GM12878 (cell line): ENCODE measurements around the gene CLC. TPM values are rescaled to one million over a fixed set of nuclear protein-coding genes. Genes with fewer than 3 reads are reported as not detected.

Source experiments
- ATAC-seq: fragments of 200-7000 bp; cut with Tn5 transposase; 3 replicates; pipeline ENCODE4 v1.9.1; 2020; ENCODE audit warnings: mild to moderate bottlenecking, moderate library complexity
- BruUV-seq: library from RNA; stranded (reverse); fragments of 400-500 nt; replicated peaks from 2 replicates; lab custom pipeline; 2021; lab: Mats Ljungman, UMichigan
- CTCF ChIA-PET: fragments of 300-600 bp; sonication (Branson Sonifier 250); formaldehyde crosslinking; extraction: SDS; loops from one replicate; lab custom pipeline; 2021; ENCODE audit warnings: inconsistent platforms; lab: Yijun Ruan, JAX
- POLR2A ChIA-PET: fragments of 350-600 bp; formaldehyde crosslinking; extraction: SDS; loops from one replicate; lab custom pipeline; 2021; ENCODE audit warnings: inconsistent platforms; lab: Charles Lee
- RAD21 ChIA-PET: fragments of 300-600 bp; sonication (Branson Sonifier 250); formaldehyde crosslinking; loops from one replicate; lab custom pipeline; 2023; ENCODE audit warnings: antibody characterized with exemption; ENCODE audit not compliant: unreplicated experiment; lab: Charles Lee
- SMC1A ChIA-PET: fragments of 300-600 bp; sonication (Branson Sonifier 250); formaldehyde crosslinking; loops from one replicate; lab custom pipeline; 2023; ENCODE audit not compliant: unreplicated experiment, uncharacterized antibody; lab: Charles Lee
- DNase-seq: peaks from one replicate; pipeline ENCODE4 v3.0.0-alpha.2; 2011; ENCODE audit warnings: low read depth, low spot score
- FAIRE-seq: peaks from 3 replicates; lab custom pipeline; 2011; peaks lifted over from hg19 to GRCh38; lab: Jason Lieb, UNC
- H2AFZ ChIP-seq: 2 replicates; pipeline ENCODE4 v1.6.0; 2011; ENCODE audit warnings: low read depth, low read length, control low read depth; ENCODE audit not compliant: control insufficient read depth
- H3K27ac ChIP-seq: 2 replicates; pipeline ENCODE4 v1.5.1; 2011; ENCODE audit warnings: control low read depth; ENCODE audit not compliant: control insufficient read depth, insufficient read depth
- H3K27me3 ChIP-seq, 2 experiments: replicated peaks in 1 of 2; 2 replicates each; pipeline versions ENCODE4 v1.6.0 to v1.6.1; 2011; ENCODE audit warnings: low read length in 1 of 2; ENCODE audit not compliant: control insufficient read depth in 2 of 2, insufficient read depth in 2 of 2
- H3K36me3 ChIP-seq, 2 experiments: 2 replicates each; pipeline ENCODE4 v1.5.1; 2011; ENCODE audit warnings: low read length in 1 of 2; ENCODE audit not compliant: control insufficient read depth in 2 of 2, insufficient read depth in 2 of 2
- H3K4me1 ChIP-seq: 2 replicates; pipeline ENCODE4 v1.6.1; 2011; ENCODE audit warnings: mild to moderate bottlenecking, low read length, moderate library complexity, mixed read lengths; ENCODE audit not compliant: control insufficient read depth, insufficient read depth
- H3K4me2 ChIP-seq: 2 replicates; pipeline ENCODE4 v1.6.0; 2011; ENCODE audit warnings: control low read depth; ENCODE audit not compliant: control insufficient read depth, insufficient read depth
- H3K4me3 ChIP-seq: fragments of 200-600 bp; sonication (generic); 2 replicates; pipeline ENCODE4 v1.5.1; 2016
- H3K79me2 ChIP-seq: 2 replicates; pipeline ENCODE4 v1.6.0; 2011; ENCODE audit warnings: low read length; ENCODE audit not compliant: control insufficient read depth, insufficient read depth
- H3K9ac ChIP-seq: 2 replicates; pipeline ENCODE4 v1.8.0; 2011; ENCODE audit warnings: low read length, control low read depth, mixed read lengths; ENCODE audit not compliant: control insufficient read depth, insufficient read depth
- H3K9me3 ChIP-seq: replicated peaks from 3 replicates; pipeline ENCODE4 v1.5.1; 2011; ENCODE audit warnings: mild to moderate bottlenecking, low read length; ENCODE audit not compliant: control insufficient read depth, insufficient read depth
- H4K20me1 ChIP-seq: 2 replicates; pipeline ENCODE4 v1.6.0; 2011; ENCODE audit not compliant: control insufficient read depth, insufficient read depth
- GATAD2B ChIP-seq: fragments of 450-650 bp; conservative IDR thresholded peaks from 2 replicates; pipeline ENCODE4 v1.6.1; 2017; ENCODE audit warnings: low read depth, mild to moderate bottlenecking, moderate library complexity
- HCFC1 ChIP-seq: fragments of 150-350 bp; IDR thresholded peaks from 2 replicates; pipeline ENCODE4 v1.6.1; 2014; ENCODE audit warnings: low read length
- HDAC2 ChIP-seq: fragments of 200-600 bp; sonication (generic); IDR thresholded peaks from 2 replicates; pipeline ENCODE4 v1.6.1; 2017
- HDAC6 ChIP-seq: fragments of 200-600 bp; sonication (generic); IDR thresholded peaks from one replicate; pipeline ENCODE4 v1.8.0; 2017; ENCODE audit warnings: antibody characterized with exemption; ENCODE audit not compliant: unreplicated experiment
- MEF2B ChIP-seq: fragments of 450-650 bp; IDR thresholded peaks from 2 replicates; pipeline ENCODE4 v1.6.1; 2018; ENCODE audit warnings: mild to moderate bottlenecking, moderate library complexity; ENCODE audit not compliant: partially characterized antibody, poor library complexity, severe bottlenecking
- MXI1 ChIP-seq: fragments of 150-350 bp; IDR thresholded peaks from 2 replicates; pipeline ENCODE4 v1.6.1; 2011; ENCODE audit warnings: low read depth, mild to moderate bottlenecking, inconsistent platforms, low read length, improper control_type of control experiment
- NFIC ChIP-seq: IDR thresholded peaks from 2 replicates; pipeline ENCODE4 v1.6.1; 2012; ENCODE audit warnings: low read depth, mild to moderate bottlenecking, inconsistent platforms, low read length, moderate library complexity
- NR2C2 ChIP-seq: IDR thresholded peaks from 2 replicates; pipeline ENCODE4 v1.6.1; 2011; ENCODE audit warnings: borderline replicate concordance, low read depth; ENCODE audit not compliant: control insufficient read depth, insufficient read length
- RELA ChIP-seq: fragments of 450-650 bp; IDR thresholded peaks from 2 replicates; pipeline ENCODE4 v1.8.0; 2014; ENCODE audit warnings: borderline replicate concordance; ENCODE audit not compliant: partially characterized antibody
- SPI1 ChIP-seq: IDR thresholded peaks from 2 replicates; pipeline ENCODE4 v1.6.1; 2011; ENCODE audit warnings: low read depth, mild to moderate bottlenecking, low read length, moderate library complexity, borderline replicate concordance; ENCODE audit not compliant: insufficient read depth
- WGBS: methylation state at CpG from one replicate; pipeline ENCODE4 v1.1.6; 2016; ENCODE audit warnings: low lambda C conversion rate; ENCODE audit not compliant: insufficient replicate concordance, insufficient coverage; ENCODE audit errors: missing lambda C conversion rate; 5-methylcytosine and 5-hydroxymethylcytosine counted together
- in situ Hi-C: fragments of 300-500 bp; cut with MboI; formaldehyde crosslinking; loops from 9 replicates; pipeline ENCODE4 v1.14.3; 2018; ENCODE audit warnings: mixed read lengths
- intact Hi-C: fragments of 100-400 bp; cut with micrococcal nuclease; formaldehyde crosslinking; loops from one replicate; pipeline ENCODE4 v1.14.2; 2022; ENCODE audit not compliant: unreplicated experiment
- polyA plus RNA-seq, 11 experiments: library from polyadenylated mRNA; depleted of rRNA in 4 of 11; unstranded in 6 of 11; stranded (reverse) in 5 of 11; fragments of >200 nt; fragmentation: Nextera tagmentation in 4 of 11; fragmentation: Illumina TruSeq in 1 of 11; extraction: Ambion mirVana in 4 of 11; extraction: Trizol in 1 of 11; gene quantifications; 1 replicate in 1 of 11; 2 replicates in 10 of 11; pipeline versions ENCODE4 v1.2.1 to v1.2.3, GENCODE V29; 2011 to 2016; ENCODE audit warnings: inconsistent platforms in 2 of 11, missing spikeins in 2 of 11, low read depth in 1 of 11
- total RNA-seq, 4 experiments: library from RNA; depleted of rRNA in 3 of 4; stranded (reverse); fragments of >200 nt in 3 of 4; fragmentation: Illumina TruSeq in 1 of 4; extraction: Trizol in 1 of 4; gene quantifications; 2 replicates each; pipeline versions ENCODE4 v1.2.1 to v1.2.3, GENCODE V29; 2013 to 2021
- TF ChIP-seq, protein P1 (sequence below): fragments of 450-650 bp; IDR thresholded peaks from 2 replicates; pipeline ENCODE4 v1.6.1; 2017; ENCODE audit warnings: borderline replicate concordance
- TF ChIP-seq, protein P2 (sequence below): fragments of 450-650 bp; IDR thresholded peaks from 2 replicates; pipeline ENCODE4 v1.6.1; 2016; ENCODE audit warnings: mild to moderate bottlenecking

CLC gene
- total and polyA plus RNA-seq, 10 of the 15 experiments (the other 5 are each of a cell fraction or from before 2014, with no cell fraction given): 0.18 to 0.36 (median 0.29) TPM; not detected in 4

DNA sequence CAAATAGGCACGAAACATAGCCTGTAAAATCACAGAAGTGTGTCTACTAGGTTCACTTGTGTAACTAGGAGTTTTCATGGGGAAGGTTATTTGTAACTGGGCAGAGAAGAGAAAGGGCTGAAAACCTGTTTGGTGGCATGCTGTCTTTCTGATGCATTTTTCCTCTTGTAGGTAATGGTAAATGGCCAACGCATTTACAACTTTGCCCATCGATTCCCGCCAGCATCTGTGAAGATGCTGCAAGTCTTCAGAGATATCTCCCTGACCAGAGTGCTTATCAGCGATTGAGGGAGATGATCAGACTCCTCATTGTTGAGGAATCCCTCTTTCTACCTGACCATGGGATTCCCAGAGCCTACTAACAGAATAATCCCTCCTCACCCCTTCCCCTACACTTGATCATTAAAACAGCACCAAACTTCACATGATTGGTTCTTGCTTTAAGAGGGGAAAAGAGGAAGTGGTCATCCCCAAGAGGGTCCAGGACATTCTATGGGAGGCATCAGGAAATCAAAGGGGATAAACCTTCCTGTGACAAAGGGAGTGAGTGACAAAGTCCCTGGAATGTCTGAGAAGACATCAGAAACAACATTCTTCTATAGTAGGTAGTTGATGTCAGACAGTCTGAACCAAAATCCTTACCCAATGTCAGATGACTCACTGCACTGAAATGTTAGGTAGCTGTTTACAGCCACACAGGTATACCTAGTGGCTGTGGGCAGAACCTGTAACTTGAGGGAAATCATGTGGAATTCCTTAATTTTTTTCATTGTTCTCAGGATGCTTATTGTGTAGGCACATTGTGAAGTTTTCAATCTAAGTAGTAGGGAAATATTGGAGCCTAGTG is 28.6 kb downstream of the CLC start:
- peak overlapping the region; percentile 51 for H3K4me2 ChIP-seq
- no TSS peak for BruUV-seq
- H3K9me3 ChIP-seq: peaks cover 2% of the 10 kb centered on the region; the same call in 1 of the 3 replicates
- intact Hi-C loops (loop anchor here (5.0 kb wide), 1 partner anchor 33 kb away; no protein-coding TSS in a partner anchor), in situ Hi-C loops (no loop called here)
- peak overlapping the region; percentile 68 for H3K27ac ChIP-seq
- ChIA-PET RAD21 (no interaction called here), SMC1A (no interaction called here), POLR2A (no interaction called here), CTCF (no interaction called here)
- no peaks in the 10 kb centered on the region for H3K27me3 ChIP-seq
- FAIRE-seq (no peak), DNase-seq (no peak), ATAC-seq (no peak)
- TF ChIP-seq SPI1: peak; percentile 81
- no peak for TF ChIP-seq HCFC1
- TF ChIP-seq HDAC6: no peak
- TF ChIP-seq, protein P1, sequence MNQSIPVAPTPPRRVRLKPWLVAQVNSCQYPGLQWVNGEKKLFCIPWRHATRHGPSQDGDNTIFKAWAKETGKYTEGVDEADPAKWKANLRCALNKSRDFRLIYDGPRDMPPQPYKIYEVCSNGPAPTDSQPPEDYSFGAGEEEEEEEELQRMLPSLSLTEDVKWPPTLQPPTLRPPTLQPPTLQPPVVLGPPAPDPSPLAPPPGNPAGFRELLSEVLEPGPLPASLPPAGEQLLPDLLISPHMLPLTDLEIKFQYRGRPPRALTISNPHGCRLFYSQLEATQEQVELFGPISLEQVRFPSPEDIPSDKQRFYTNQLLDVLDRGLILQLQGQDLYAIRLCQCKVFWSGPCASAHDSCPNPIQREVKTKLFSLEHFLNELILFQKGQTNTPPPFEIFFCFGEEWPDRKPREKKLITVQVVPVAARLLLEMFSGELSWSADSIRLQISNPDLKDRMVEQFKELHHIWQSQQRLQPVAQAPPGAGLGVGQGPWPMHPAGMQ: no peak
- 0 out of 2 replicates have a peak, but pooled peaks have one; percentile 40 for TF ChIP-seq GATAD2B
- no peak for TF ChIP-seq MEF2B
- TF ChIP-seq HDAC2: no peak
- TF ChIP-seq, protein P2, sequence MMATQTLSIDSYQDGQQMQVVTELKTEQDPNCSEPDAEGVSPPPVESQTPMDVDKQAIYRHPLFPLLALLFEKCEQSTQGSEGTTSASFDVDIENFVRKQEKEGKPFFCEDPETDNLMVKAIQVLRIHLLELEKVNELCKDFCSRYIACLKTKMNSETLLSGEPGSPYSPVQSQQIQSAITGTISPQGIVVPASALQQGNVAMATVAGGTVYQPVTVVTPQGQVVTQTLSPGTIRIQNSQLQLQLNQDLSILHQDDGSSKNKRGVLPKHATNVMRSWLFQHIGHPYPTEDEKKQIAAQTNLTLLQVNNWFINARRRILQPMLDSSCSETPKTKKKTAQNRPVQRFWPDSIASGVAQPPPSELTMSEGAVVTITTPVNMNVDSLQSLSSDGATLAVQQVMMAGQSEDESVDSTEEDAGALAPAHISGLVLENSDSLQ: no peak
- TF ChIP-seq NFIC: 0 out of 2 replicates have a peak, but pooled peaks have one; percentile 11
- no peak for TF ChIP-seq NR2C2
- no peak for TF ChIP-seq RELA
- no peak for TF ChIP-seq MXI1
- H3K36me3 ChIP-seq: no peaks in the 10 kb centered on the region
- H3K4me3 ChIP-seq: no peak overlapping the region
- no peak overlapping the region; the same call in 1 of the 2 replicates for H2AFZ ChIP-seq
- no peak overlapping the region for H3K9ac ChIP-seq
- peaks cover 2% of the 10 kb centered on the region for H3K79me2 ChIP-seq
- H4K20me1 ChIP-seq: no peaks in the 10 kb centered on the region
- WGBS: 87% methylated on average over 5 of the region's 5 CpGs
- H3K4me1 ChIP-seq: peaks cover 50% of the 10 kb centered on the region
